ENCODE measurements around the gene HPD. TPM values are rescaled to one million over a fixed set of nuclear protein-coding genes. Genes with fewer than 3 reads are reported as not detected.

The HPD gene
- total RNA-seq: 0.79 TPM in 1 of 2 replicates, not detected in the other

DNA sequence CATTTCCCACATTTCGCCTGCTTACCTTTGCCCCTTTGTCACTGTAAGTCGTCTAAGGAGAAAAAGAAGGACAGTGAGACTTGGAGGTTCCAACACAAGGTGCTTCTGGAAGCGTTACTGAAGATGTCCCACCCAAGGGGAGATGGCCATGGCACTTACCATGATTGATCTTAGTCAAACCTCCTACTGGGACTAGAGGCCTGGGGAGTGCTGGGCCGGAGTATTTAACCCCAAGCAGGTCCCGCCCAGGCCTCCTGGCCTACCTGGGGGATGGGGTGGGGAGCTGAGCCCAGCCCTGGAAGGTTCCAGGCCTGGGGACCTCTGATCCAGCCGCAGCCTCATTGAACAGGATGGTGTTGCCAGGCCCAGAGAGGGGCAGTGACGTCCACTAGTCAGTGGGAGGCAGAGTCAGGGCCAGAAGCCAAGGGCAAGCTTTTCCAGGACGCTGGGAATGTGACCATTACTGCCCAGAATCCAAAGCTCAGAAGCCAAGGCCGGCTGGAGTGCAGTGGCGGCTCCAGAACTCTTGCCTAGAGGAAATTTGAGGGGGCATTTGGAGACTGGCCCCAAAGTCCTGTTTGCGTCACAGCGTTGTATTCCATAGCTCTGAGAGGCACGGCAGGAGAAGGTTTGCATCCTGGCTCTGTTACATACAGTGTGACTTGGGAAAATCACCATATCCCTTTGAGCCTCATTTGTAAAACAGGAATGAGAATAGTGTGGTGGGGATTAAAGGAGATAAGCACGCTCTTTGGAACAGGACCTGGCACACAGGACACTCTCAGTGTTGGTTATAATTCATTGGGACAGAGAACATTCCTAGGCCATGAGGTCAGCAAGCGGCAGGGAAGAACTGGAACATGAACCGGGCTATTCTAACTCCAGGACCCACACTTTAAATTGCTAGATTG is at the start of gene HPD:
Gene HPD (minus strand): TSS at position 198 of the 911 bp plus-strand sequence. CDS start 36 bp downstream, at position 162.
- H3K36me3 ChIP-seq (ENCODE audit: control insufficient read depth, insufficient read depth, low read length): no peaks in the 10 kb centered on the region
- H3K27me3 ChIP-seq (ENCODE audit: control insufficient read depth, insufficient read depth, low read length): no peaks in the 10 kb centered on the region
- no peak within 1 kb of the TSS for H3K4me3 ChIP-seq (ENCODE audit: low read depth, low read length)
- DNase-seq (ENCODE audit: low read depth) (peak; percentile 61), FAIRE-seq (peak; percentile 92)
- TF ChIP-seq, protein P1, sequence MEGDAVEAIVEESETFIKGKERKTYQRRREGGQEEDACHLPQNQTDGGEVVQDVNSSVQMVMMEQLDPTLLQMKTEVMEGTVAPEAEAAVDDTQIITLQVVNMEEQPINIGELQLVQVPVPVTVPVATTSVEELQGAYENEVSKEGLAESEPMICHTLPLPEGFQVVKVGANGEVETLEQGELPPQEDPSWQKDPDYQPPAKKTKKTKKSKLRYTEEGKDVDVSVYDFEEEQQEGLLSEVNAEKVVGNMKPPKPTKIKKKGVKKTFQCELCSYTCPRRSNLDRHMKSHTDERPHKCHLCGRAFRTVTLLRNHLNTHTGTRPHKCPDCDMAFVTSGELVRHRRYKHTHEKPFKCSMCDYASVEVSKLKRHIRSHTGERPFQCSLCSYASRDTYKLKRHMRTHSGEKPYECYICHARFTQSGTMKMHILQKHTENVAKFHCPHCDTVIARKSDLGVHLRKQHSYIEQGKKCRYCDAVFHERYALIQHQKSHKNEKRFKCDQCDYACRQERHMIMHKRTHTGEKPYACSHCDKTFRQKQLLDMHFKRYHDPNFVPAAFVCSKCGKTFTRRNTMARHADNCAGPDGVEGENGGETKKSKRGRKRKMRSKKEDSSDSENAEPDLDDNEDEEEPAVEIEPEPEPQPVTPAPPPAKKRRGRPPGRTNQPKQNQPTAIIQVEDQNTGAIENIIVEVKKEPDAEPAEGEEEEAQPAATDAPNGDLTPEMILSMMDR (IDR thresholded peaks at IDR 0.05; ENCODE audit: insufficient read depth, low read length, severe bottlenecking): no peak

DNA sequence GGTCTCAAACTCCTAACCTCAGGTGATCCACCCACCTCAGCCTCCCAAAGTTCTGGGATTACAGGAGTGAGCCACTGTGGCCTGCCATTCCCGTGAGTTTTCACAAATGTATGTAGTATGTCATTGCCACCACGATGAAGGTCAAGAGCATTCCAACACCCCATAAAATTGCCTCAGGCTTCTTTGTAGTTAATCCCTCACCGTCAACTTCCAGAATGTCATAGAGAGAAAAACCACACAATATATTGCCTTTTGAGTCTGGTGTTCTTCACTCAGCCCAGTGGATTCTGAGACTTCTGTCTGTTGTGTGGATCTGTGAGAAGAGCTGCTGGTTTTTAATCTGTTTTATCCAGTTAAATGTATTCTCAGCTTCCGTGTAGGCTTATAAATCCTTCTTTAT is 47.1 kb upstream of the HPD start:
- no peak overlapping the region for H3K4me3 ChIP-seq (ENCODE audit: low read depth, low read length)
- H3K27me3 ChIP-seq (ENCODE audit: control insufficient read depth, insufficient read depth, low read length): no peaks in the 10 kb centered on the region
- TF ChIP-seq, protein P1 (IDR thresholded peaks at IDR 0.05; ENCODE audit: insufficient read depth, low read length, severe bottlenecking): no peak
- peaks cover 20% of the 10 kb centered on the region for H3K36me3 ChIP-seq (ENCODE audit: control insufficient read depth, insufficient read depth, low read length)
- DNase-seq (ENCODE audit: low read depth) (no peak), FAIRE-seq (no peak)

DNA sequence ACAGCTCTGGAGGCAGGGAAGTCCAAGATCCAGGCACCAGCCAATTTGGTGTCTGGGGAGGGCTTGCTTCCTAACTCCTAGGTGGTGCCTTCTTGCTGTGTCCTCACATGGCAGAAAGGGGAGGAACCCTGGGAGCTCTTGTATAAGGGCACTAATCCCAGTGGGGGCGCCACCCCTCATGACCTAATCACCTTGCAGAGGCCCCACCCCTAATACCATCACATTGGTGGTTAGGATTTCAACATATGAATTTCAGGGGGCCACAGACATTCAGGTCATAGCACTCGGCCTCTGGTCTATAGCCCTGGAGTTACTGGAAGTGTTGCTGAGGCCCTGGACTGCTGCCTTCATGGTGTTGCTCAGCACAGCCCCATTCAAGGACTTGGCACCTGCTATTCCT is 44.5 kb upstream of the HPD start:
- FAIRE-seq (no peak), DNase-seq (ENCODE audit: low read depth) (no peak)
- Histone ChIP-seq H3K36me3 (ENCODE audit: control insufficient read depth, insufficient read depth, low read length) (peaks cover 21% of the 10 kb centered on the region), H3K27me3 (ENCODE audit: control insufficient read depth, insufficient read depth, low read length) (no peaks in the 10 kb centered on the region), H3K4me3 (ENCODE audit: low read depth, low read length) (no peak overlapping the region)
- TF ChIP-seq, protein P1 (IDR thresholded peaks at IDR 0.05; ENCODE audit: insufficient read depth, low read length, severe bottlenecking): no peak

DNA sequence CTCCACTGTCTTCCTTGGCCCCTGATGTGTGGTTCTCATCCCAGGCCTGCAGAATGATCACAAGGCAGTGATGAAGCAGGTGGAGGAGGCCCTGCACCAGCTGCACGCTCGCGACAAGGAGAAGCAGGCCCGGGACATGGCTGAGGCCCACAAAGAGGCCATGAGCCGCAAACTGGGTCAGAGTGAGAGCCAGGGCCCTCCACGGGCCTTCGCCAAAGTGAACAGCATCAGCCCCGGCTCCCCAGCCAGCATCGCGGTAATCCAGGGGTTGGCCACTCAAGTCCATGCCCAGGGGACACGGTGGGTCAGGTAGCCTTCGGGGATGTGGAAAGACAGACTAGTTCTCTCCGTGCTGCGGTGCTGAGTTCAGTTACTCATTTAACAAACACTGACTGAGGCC is 40.9 kb upstream of the HPD start:
- Histone ChIP-seq H3K27me3 (ENCODE audit: control insufficient read depth, insufficient read depth, low read length) (no peaks in the 10 kb centered on the region), H3K4me3 (ENCODE audit: low read depth, low read length) (no peak overlapping the region), H3K36me3 (ENCODE audit: control insufficient read depth, insufficient read depth, low read length) (peaks cover 27% of the 10 kb centered on the region)
- TF ChIP-seq, protein P1 (IDR thresholded peaks at IDR 0.05; ENCODE audit: insufficient read depth, low read length, severe bottlenecking): no peak
- no peak for DNase-seq (ENCODE audit: low read depth)
- no peak for FAIRE-seq

DNA sequence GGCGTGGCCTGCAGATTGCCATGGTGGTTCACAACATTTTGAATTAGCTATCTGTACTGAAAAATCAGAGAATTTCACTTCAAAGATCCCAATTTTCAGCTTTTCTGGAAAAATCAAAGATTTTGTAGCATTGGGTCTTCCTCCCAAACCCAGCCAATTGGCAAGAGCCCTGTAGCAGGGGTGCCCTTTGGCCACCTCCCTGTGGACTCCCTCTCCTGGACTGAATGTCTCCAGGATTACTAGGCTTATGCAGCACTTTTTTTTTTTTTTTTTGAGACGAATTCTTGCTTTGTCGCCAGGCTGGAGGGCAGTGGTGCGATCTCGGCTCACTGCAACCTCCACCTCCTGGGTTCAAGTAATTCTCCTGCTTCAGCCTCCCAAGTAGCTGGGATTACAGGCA is 39.6 kb upstream of the HPD start:
- TF ChIP-seq, protein P1 (IDR thresholded peaks at IDR 0.05; ENCODE audit: insufficient read depth, low read length, severe bottlenecking): no peak
- no peak overlapping the region for H3K4me3 ChIP-seq (ENCODE audit: low read depth, low read length)
- H3K27me3 ChIP-seq (ENCODE audit: control insufficient read depth, insufficient read depth, low read length): no peaks in the 10 kb centered on the region
- DNase-seq (ENCODE audit: low read depth) (no peak), FAIRE-seq (no peak)
- peaks cover 26% of the 10 kb centered on the region for H3K36me3 ChIP-seq (ENCODE audit: control insufficient read depth, insufficient read depth, low read length)
